Thyroid gland (tissue), 4 donors: ENCODE data around the gene VCP.

Experiments
- CTCF ChIP-seq, 6 experiments: fragments of 200-600 bp in 3 of 6; fragments of 450-650 bp in 3 of 6; sonication (generic) in 3 of 6; IDR thresholded peaks; one replicate each; pipeline ENCODE4 v1.5.1; 2016 to 2019; ENCODE audit warnings: antibody characterized with exemption in 6 of 6, mild to moderate bottlenecking in 2 of 6, inconsistent platforms in 1 of 6, moderate library complexity in 1 of 6
- POLR2A ChIP-seq, 2 donors: fragments of 450-650 bp; IDR thresholded peaks; one replicate each; pipeline ENCODE4 v1.6.1; 2017; ENCODE audit warnings: antibody characterized with exemption in 2 of 2, mild to moderate bottlenecking in 2 of 2, moderate library complexity in 1 of 2

GRCh38 chr9:35074141-35074540, 1.7 kb upstream of the VCP start:
- TF ChIP-seq CTCF (IDR thresholded peaks at IDR 0.05) (no peak), POLR2A (IDR thresholded peaks at IDR 0.05) (no peak)
